Neural crest cell (in vitro differentiated cells): ENCODE measurements around the gene PCDHA11. TPM values are rescaled to one million over a fixed set of nuclear protein-coding genes. Genes with fewer than 3 reads are reported as not detected.
A peak's percentile ranks its signal among the peaks of the same experiment; 100 is the strongest.
"Not testable (repeated sequence)": the region's sequence is repeated elsewhere in the genome, so short reads cannot be mapped to it uniquely, and the experiment has no call there.

ENCODE experiments used
- DNase-seq: peaks from one replicate; pipeline ENCODE4 v3.0.0; 2021; ENCODE audit warnings: low read depth, mixed read lengths, low spot score
- H3K27ac Mint-ChIP-seq: one replicate; pipeline ENCODE4 v1.8.0; 2021; ENCODE audit warnings: mild to moderate bottlenecking, mixed read lengths; ENCODE audit not compliant: unreplicated experiment
- H3K27me3 Mint-ChIP-seq: 2 replicates; pipeline ENCODE4 v1.8.0; 2021; ENCODE audit warnings: low read depth, mild to moderate bottlenecking, mixed read lengths
- H3K36me3 Mint-ChIP-seq: 2 replicates; pipeline ENCODE4 v1.8.0; 2021; ENCODE audit warnings: low read depth, mild to moderate bottlenecking, mixed read lengths
- H3K4me1 Mint-ChIP-seq: 2 replicates; pipeline ENCODE4 v1.8.0; 2021; ENCODE audit warnings: mixed read lengths
- H3K4me3 Mint-ChIP-seq: one replicate; pipeline ENCODE4 v1.8.0; 2021; ENCODE audit warnings: mild to moderate bottlenecking, mixed read lengths
- H3K9me3 Mint-ChIP-seq: 2 replicates; pipeline ENCODE4 v1.8.0; 2021; ENCODE audit warnings: mixed read lengths
- long read RNA-seq: library from polyadenylated mRNA; unstranded; transcript quantifications from one replicate; pipeline ENCODE4 v2.0.0, GENCODE V29; 2020
- total RNA-seq: library from RNA; stranded (reverse); gene quantifications from 2 replicates; pipeline ENCODE4 v1.2.1, GENCODE V29; 2021
- TF ChIP-seq, protein P1 (sequence below): fragments of 200-600 bp; sonication (generic); conservative IDR thresholded peaks from 2 replicates; pipeline ENCODE4 v1.5.0; 2021; ENCODE audit warnings: antibody characterized with exemption, mild to moderate bottlenecking

Gene PCDHA11, protein sequence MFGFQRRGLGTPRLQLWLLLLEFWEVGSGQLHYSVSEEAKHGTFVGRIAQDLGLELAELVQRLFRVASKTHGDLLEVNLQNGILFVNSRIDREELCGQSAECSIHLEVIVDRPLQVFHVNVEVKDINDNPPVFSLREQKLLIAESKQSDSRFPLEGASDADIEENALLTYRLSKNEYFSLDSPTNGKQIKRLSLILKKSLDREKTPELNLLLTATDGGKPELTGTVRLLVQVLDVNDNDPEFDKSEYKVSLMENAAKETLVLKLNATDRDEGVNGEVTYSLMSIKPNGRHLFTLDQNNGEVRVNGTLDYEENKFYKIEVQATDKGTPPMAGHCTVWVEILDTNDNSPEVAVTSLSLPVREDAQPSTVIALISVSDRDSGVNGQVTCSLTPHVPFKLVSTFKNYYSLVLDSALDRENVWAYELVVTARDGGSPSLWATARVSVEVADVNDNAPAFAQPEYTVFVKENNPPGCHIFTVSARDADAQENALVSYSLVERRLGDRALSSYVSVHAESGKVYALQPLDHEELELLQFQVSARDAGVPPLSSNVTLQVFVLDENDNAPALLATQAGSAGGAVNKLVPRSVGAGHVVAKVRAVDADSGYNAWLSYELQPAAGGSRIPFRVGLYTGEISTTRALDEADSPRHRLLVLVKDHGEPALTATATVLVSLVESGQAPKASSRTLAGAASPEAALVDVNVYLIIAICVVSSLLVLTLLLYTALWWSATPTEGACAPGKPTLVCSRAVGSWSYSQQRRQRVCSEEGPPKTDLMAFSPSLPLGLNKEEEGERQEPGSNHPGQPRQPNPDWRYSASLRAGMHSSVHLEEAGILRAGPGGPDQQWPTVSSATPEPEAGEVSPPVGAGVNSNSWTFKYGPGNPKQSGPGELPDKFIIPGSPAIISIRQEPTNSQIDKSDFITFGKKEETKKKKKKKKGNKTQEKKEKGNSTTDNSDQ
- 6.5 and 6.8 TPM in 2 replicates for total RNA-seq
- long read RNA-seq, partial matches to known transcripts, result 0 of 3 reads
- long read RNA-seq, other reads (novel, unspliced or antisense), result 2 of 3 reads

GRCh38 chr5:140868721-140869554, at the start of gene PCDHA11:
Gene PCDHA11 (plus strand): TSS chr5:140868957. CDS start chr5:140869104, 147 bp downstream.
- TF ChIP-seq, protein P1, sequence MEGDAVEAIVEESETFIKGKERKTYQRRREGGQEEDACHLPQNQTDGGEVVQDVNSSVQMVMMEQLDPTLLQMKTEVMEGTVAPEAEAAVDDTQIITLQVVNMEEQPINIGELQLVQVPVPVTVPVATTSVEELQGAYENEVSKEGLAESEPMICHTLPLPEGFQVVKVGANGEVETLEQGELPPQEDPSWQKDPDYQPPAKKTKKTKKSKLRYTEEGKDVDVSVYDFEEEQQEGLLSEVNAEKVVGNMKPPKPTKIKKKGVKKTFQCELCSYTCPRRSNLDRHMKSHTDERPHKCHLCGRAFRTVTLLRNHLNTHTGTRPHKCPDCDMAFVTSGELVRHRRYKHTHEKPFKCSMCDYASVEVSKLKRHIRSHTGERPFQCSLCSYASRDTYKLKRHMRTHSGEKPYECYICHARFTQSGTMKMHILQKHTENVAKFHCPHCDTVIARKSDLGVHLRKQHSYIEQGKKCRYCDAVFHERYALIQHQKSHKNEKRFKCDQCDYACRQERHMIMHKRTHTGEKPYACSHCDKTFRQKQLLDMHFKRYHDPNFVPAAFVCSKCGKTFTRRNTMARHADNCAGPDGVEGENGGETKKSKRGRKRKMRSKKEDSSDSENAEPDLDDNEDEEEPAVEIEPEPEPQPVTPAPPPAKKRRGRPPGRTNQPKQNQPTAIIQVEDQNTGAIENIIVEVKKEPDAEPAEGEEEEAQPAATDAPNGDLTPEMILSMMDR, result peak; percentile 66
- Mint-ChIP-seq H3K4me3 (peak within 1 kb of the TSS; percentile 91), H3K9me3 (peaks cover 17% of the 10 kb centered on the region), H3K36me3 (peaks cover 45% of the 10 kb centered on the region), H3K27ac (peak within 1 kb of the TSS; percentile 31), H3K27me3 (no peaks in the 10 kb centered on the region), H3K4me1 (peaks cover 4% of the 10 kb centered on the region)
- DNase-seq, result peak; percentile 18

DNA sequence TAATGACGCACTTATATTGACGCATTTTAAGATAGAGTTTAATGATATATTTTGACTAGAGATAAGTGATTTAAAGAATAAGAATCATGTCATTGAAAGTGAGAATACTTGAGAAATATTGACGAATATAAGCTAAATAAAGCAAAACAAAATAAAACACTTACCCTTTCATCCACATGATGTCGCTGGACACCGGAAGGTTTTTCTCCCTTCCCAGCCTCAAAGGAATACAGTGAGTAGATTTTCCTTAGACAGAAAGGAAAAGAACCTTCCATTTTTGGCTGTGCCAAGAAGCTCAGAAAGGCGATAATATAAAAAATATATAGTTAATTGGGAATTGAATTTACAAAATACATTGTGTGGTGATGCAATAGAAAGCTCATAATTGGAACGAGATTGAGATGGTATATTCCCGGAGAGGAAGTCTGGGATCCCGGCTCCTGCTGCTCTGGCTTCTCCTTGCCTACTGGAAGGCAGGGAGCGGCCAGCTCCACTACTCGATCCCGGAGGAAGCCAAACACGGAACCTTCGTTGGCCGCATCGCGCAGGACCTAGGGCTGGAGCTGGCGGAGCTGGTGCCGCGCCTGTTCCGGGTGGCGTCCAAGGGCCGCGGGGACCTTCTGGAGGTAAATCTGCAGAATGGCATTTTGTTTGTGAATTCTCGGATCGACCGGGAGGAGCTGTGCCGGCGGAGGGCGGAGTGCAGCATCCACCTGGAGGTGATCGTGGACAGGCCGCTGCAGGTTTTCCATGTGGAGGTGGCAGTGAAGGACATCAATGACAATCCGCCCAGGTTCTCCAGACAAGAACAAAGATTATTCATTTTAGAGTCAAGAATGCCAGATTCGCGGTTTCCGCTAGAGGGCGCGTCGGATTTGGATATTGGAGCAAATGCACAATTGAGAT, 47.1 kb upstream of the PCDHA11 start, which contains the start of gene PCDHA5:
Gene PCDHA5 (plus strand): TSS at position 239 of the 906 bp plus-strand sequence.
- Mint-ChIP-seq H3K27ac (no peak within 1 kb of the TSS), H3K9me3 (peaks cover 3% of the 10 kb centered on the region), H3K4me3 (no peak within 1 kb of the TSS), H3K36me3 (peaks cover 43% of the 10 kb centered on the region), H3K27me3 (no peaks in the 10 kb centered on the region), H3K4me1 (no peaks in the 10 kb centered on the region)
- no peak for DNase-seq
- TF ChIP-seq, protein P1, result no peak

DNA sequence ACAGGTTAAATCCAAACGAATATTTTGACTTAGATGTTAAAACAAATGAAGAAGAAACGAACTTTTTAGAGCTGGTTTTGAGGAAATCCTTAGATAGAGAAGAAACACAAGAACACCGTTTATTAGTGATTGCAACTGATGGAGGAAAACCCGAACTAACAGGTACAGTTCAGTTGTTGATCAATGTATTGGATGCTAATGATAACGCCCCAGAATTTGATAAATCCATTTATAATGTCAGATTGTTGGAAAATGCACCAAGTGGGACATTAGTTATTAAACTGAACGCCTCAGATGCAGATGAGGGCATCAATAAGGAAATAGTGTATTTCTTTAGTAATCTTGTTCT, 46.5 kb upstream of the PCDHA11 start:
- peaks cover 3% of the 10 kb centered on the region for H3K9me3 Mint-ChIP-seq
- no peak for DNase-seq
- peaks cover 4% of the 10 kb centered on the region for H3K4me1 Mint-ChIP-seq
- TF ChIP-seq, protein P1, result no peak
- H3K27ac Mint-ChIP-seq, result no peak overlapping the region
- peaks cover 49% of the 10 kb centered on the region for H3K36me3 Mint-ChIP-seq
- no peaks in the 10 kb centered on the region for H3K27me3 Mint-ChIP-seq
- no peak overlapping the region for H3K4me3 Mint-ChIP-seq

- H3K27ac Mint-ChIP-seq, H3K4me1 Mint-ChIP-seq, H3K4me3 Mint-ChIP-seq, DNase-seq, H3K27me3 Mint-ChIP-seq, H3K9me3 Mint-ChIP-seq: not testable (repeated sequence)
- H3K36me3 Mint-ChIP-seq, result peaks cover 46% of the 10 kb centered on the region
Measured at GRCh38 chr5:140822969-140823368, 45.8 kb upstream of the PCDHA11 start.

- Mint-ChIP-seq H3K4me1 (peaks cover 7% of the 10 kb centered on the region), H3K9me3 (peaks cover 5% of the 10 kb centered on the region)
- no peak for DNase-seq
Measured at GRCh38 chr5:140823475-140823874, 45.3 kb upstream of the PCDHA11 start.

More at GRCh38 chr5:140823475-140823874, 45.3 kb upstream of the PCDHA11 start:
- Mint-ChIP-seq H3K36me3 (peaks cover 44% of the 10 kb centered on the region), H3K27me3 (no peaks in the 10 kb centered on the region), H3K27ac (no peak overlapping the region), H3K4me3 (no peak overlapping the region)
- TF ChIP-seq, protein P1, result no peak
